HepG2 (cell line): ENCODE results near the gene PEMT.

Experiments used
- ATF4 ChIP-seq, 2 experiments: fragments of 450-650 bp in 1 of 2; sonication (generic) in 1 of 2; formaldehyde crosslinking; IDR thresholded peaks; 2 replicates each; pipeline versions ENCODE4 v1.5.0 to v1.8.0; 2020 to 2022; ENCODE audit warnings: mild to moderate bottlenecking in 1 of 2, missing genetic modification reagents in 1 of 2
- CTCF ChIP-seq: sonication (generic); formaldehyde crosslinking; IDR thresholded peaks from 2 replicates; pipeline ENCODE4 v1.5.0; 2020; ENCODE audit warnings: mild to moderate bottlenecking, missing genetic modification reagents, moderate library complexity
- HDAC1 ChIP-seq: sonication (generic); formaldehyde crosslinking; IDR thresholded peaks from 2 replicates; pipeline ENCODE4 v1.5.1; 2020; ENCODE audit warnings: mild to moderate bottlenecking, missing genetic modification reagents
- JUNB ChIP-seq: sonication (generic); formaldehyde crosslinking; IDR thresholded peaks from 2 replicates; pipeline ENCODE4 v1.8.0; 2022; ENCODE audit warnings: missing genetic modification reagents, mild to moderate bottlenecking, borderline replicate concordance
- KDM4B ChIP-seq: sonication (generic); formaldehyde crosslinking; IDR thresholded peaks from 2 replicates; pipeline ENCODE4 v1.4.0; 2020; ENCODE audit warnings: missing genetic modification reagents
- MXD4 ChIP-seq: IDR thresholded peaks from 2 replicates; pipeline ENCODE4 v1.6.1; 2016; ENCODE audit warnings: mild to moderate bottlenecking, missing biosample characterization, missing genetic modification reagents
- NBN ChIP-seq: fragments of 450-650 bp; conservative IDR thresholded peaks from 2 replicates; pipeline ENCODE4 v1.6.1; 2017
- SETDB1 ChIP-seq: sonication (generic); formaldehyde crosslinking; IDR thresholded peaks from 2 replicates; pipeline ENCODE4 v1.5.1; 2020; ENCODE audit warnings: missing genetic modification reagents, mild to moderate bottlenecking, borderline replicate concordance
- YY1 ChIP-seq: IDR thresholded peaks from 2 replicates; pipeline ENCODE4 v1.6.1; 2011; ENCODE audit warnings: low read length, low read depth, moderate library complexity, mild to moderate bottlenecking; ENCODE audit not compliant: insufficient read depth, insufficient replicate concordance
- ZNF589 ChIP-seq: sonication (generic); formaldehyde crosslinking; conservative IDR thresholded peaks from 2 replicates; pipeline ENCODE4 v1.8.0; 2022; ENCODE audit warnings: mild to moderate bottlenecking, moderate library complexity, missing genetic modification reagents
- ZNF616 ChIP-seq: sonication (generic); formaldehyde crosslinking; IDR thresholded peaks from 2 replicates; pipeline ENCODE4 v1.5.0; 2020; ENCODE audit warnings: low read depth, mild to moderate bottlenecking, missing genetic modification reagents
- ZNF720 ChIP-seq: sonication (generic); formaldehyde crosslinking; IDR thresholded peaks from 2 replicates; pipeline ENCODE4 v1.4.0; 2020; ENCODE audit warnings: missing genetic modification reagents
- ZNF746 ChIP-seq: sonication (generic); formaldehyde crosslinking; IDR thresholded peaks from 2 replicates; pipeline ENCODE4 v1.8.0; 2022; ENCODE audit warnings: mild to moderate bottlenecking, missing genetic modification reagents

- TF ChIP-seq ZNF746 (CRISPR knock-in tag) = no peak
- TF ChIP-seq YY1 = no peak
- TF ChIP-seq CTCF (CRISPR knock-in tag) = no peak
- TF ChIP-seq ZNF616 (CRISPR knock-in tag) = no peak
- no peak for TF ChIP-seq MXD4 (CRISPR knock-in tag)
- no peak for TF ChIP-seq KDM4B (CRISPR knock-in tag)
- no peak for TF ChIP-seq SETDB1 (CRISPR knock-in tag)
- no peak for TF ChIP-seq NBN
- no peak for TF ChIP-seq ZNF589 (CRISPR knock-in tag)
- TF ChIP-seq HDAC1 (CRISPR knock-in tag) = no peak
- TF ChIP-seq JUNB (CRISPR knock-in tag) = no peak
- no peak for TF ChIP-seq ZNF720 (CRISPR knock-in tag)
- no peak for TF ChIP-seq ATF4 (CRISPR knock-in tag; IDR thresholded peaks at IDR 0.05)
These were observed 1.3 kb downstream of the PEMT start for GRCh38 chr17:17590141-17590751.
